Lung (tissue), 12 donors: ENCODE measurements around the gene ITPKB. TPM values are rescaled to one million over a fixed set of nuclear protein-coding genes. Genes with fewer than 3 reads are reported as not detected.
A peak's percentile ranks its signal among the peaks of the same experiment; 100 is the strongest.

Source experiments
- ATAC-seq: fragments of 200-7000 bp; cut with Tn5 transposase; one replicate; pipeline ENCODE4 v1.9.1; 2020; ENCODE audit warnings: moderate number of reproducible peaks; ENCODE audit not compliant: insufficient read depth, low FRiP score
- DNase-seq, 3 donors: peaks; one replicate each; pipeline ENCODE4 v3.0.0-alpha.2; 2013 to 2017
- H3K27ac ChIP-seq, 2 donors: one replicate each; pipeline ENCODE4 v1.5.1; 2013; ENCODE audit warnings: mild to moderate bottlenecking in 2 of 2, moderate library complexity in 2 of 2, control low read depth in 1 of 2, inconsistent platforms in 1 of 2, low read depth in 1 of 2, low read length in 1 of 2
- H3K27me3 ChIP-seq, 3 donors: one replicate each; pipeline ENCODE4 v1.5.1; 2013; ENCODE audit warnings: low read length in 2 of 3; ENCODE audit not compliant: control insufficient read depth in 3 of 3, insufficient read depth in 3 of 3
- H3K36me3 ChIP-seq, 4 donors: one replicate each; pipeline ENCODE4 v1.5.1; 2013; ENCODE audit warnings: low read length in 4 of 4, mild to moderate bottlenecking in 1 of 4, moderate library complexity in 1 of 4; ENCODE audit not compliant: control insufficient read depth in 4 of 4, insufficient read depth in 4 of 4
- H3K4me1 ChIP-seq, 5 donors: one replicate each; pipeline ENCODE4 v1.5.1; 2013; ENCODE audit warnings: low read length in 5 of 5, mild to moderate bottlenecking in 2 of 5, moderate library complexity in 1 of 5; ENCODE audit not compliant: control insufficient read depth in 5 of 5, insufficient read depth in 5 of 5
- H3K4me3 ChIP-seq: one replicate; pipeline ENCODE4 v1.5.1; 2013; ENCODE audit warnings: mild to moderate bottlenecking, control low read depth, moderate library complexity
- H3K9ac ChIP-seq, 2 donors: one replicate each; pipeline ENCODE4 v1.5.1; 2013; ENCODE audit warnings: low read length in 2 of 2, control low read depth in 1 of 2; ENCODE audit not compliant: insufficient read depth in 1 of 2
- H3K9me3 ChIP-seq, 4 donors: one replicate each; pipeline ENCODE4 v1.5.1; 2013; ENCODE audit warnings: low read length in 3 of 4, mild to moderate bottlenecking in 1 of 4, moderate library complexity in 1 of 4; ENCODE audit not compliant: control insufficient read depth in 4 of 4, insufficient read depth in 3 of 4
- WGBS, 2 donors: extraction: QIAGEN DNeasy Blood & Tissue Kit; methylation state at CpG; one replicate each; pipeline ENCODE4 v1.1.7; 2013; 5-methylcytosine and 5-hydroxymethylcytosine counted together
- polyA plus RNA-seq, 2 donors: library from polyadenylated mRNA; stranded (reverse); fragments of 200-250 nt; gene quantifications; one replicate each; pipeline ENCODE4 v1.2.1, GENCODE V29; 2013
- total RNA-seq, 2 donors: library from RNA; depleted of rRNA in 1 of 2; stranded (reverse); fragments of >200 nt in 1 of 2; gene quantifications; one replicate each; pipeline ENCODE4 v1.2.1, GENCODE V29; 2014 to 2021
- TF ChIP-seq, protein P1 (sequence below): IDR thresholded peaks from 2 replicates; pipeline ENCODE4 v1.5.1; 2012; ENCODE audit warnings: mild to moderate bottlenecking; ENCODE audit errors: control extremely low read depth, extremely low read depth
- donor health status: control.
- donor health status: control.
- donor health status: Bipolar disorder and iron deficiency.
- donor health status: healthy.
- donor health status: DM: yes; HTN: yes; CAD: no.

ITPKB gene
- total and polyA plus RNA-seq, 4 donors = 9.9 to 46.6 (median 28.1) TPM

DNA sequence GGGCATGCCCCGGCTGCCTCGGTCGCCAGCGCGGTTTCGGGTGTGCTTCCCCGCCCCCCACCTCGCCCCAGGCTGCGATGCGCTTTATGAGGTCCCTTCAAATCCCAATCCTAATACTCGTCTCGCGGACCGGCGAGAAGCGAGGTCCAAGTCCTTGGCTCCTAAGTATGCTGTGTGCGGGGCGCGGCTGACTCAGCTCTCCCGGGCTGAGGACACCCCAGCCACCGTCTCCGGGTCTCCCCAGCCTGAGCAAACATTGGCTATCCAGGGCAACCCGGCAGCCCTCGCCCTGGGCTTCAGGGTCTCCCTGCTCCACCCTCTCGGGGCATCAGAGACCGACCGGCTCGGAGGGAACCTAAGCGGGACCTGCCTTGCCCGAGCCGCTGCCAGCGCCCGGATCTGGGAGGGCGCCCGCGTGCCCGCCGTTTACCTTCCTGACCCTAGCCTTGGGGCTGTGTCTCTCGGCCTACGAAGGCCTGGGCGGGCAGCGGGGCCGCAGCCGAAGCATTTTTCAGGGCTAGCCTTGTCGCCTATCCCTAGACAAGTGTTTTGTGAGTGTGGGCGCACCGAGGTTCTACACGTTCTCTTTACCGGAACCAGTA, 1.2 kb downstream of the ITPKB start:
- Histone ChIP-seq H3K27ac (peak overlapping the region; percentile 79 to 87), H3K4me3 (peak overlapping the region; percentile 75), H3K9me3 (peaks cover 0 to 2% (median 0%) of the 10 kb centered on the region in 4 donors), H3K27me3 (no peaks in the 10 kb centered on the region), H3K36me3 (peaks cover 0 to 16% (median 12%) of the 10 kb centered on the region in 4 donors), H3K4me1 (peaks cover 3 to 33% (median 14%) of the 10 kb centered on the region in 5 donors), H3K9ac (peak overlapping the region; percentile 12 to 62)
- TF ChIP-seq, protein P1, sequence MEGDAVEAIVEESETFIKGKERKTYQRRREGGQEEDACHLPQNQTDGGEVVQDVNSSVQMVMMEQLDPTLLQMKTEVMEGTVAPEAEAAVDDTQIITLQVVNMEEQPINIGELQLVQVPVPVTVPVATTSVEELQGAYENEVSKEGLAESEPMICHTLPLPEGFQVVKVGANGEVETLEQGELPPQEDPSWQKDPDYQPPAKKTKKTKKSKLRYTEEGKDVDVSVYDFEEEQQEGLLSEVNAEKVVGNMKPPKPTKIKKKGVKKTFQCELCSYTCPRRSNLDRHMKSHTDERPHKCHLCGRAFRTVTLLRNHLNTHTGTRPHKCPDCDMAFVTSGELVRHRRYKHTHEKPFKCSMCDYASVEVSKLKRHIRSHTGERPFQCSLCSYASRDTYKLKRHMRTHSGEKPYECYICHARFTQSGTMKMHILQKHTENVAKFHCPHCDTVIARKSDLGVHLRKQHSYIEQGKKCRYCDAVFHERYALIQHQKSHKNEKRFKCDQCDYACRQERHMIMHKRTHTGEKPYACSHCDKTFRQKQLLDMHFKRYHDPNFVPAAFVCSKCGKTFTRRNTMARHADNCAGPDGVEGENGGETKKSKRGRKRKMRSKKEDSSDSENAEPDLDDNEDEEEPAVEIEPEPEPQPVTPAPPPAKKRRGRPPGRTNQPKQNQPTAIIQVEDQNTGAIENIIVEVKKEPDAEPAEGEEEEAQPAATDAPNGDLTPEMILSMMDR = no peak
- ATAC-seq (peak; percentile 43), DNase-seq (peak; percentile 44 to 53 (median 45))
- WGBS, 2 donors = 0% methylated on average over 49 of the region's 49 CpGs

DNA sequence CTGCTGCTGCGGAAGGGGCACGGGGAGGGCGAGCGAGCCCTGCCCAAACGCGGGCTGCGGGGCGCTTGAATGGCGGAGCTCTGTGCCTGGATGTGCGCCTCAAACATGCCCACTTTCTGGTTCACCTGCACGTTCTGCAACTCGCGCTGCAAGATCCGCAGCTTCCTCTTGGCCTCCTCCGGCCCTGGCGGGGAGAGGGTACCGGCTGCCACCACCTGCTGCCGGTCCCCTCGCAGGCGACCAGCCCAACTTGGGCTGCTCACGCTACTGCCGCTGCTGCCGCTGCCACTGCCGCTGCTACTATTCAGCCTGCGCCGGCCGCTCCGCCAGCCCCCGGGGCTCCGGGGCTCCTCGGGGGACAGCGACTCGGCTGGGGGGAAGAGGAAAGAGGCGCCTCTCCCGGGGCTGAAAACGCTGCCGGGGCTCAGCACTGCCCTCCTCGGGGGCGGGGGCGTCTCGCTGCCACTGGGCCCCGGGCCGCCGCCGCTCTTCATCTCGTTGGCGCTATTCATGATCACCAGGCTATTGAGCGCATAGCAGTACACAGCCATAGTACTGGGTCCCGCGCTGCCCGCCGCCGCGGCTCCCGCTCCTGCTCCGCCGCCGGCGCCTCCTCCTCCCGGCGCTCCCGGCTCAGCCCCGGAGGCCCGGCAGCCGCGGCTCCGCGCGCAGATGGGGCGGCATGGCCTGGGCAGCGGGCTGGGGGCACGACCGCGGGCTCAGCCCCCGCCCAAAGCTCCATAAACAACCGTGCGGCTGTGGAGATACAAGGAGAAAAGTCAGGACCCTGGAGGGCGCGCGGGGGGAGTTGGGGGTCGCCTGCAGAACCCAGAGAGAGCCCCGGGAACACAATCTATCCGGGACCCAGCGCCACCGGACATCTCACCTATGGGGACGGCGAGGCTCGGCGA, 1.9 kb downstream of the ITPKB start:
- ATAC-seq (no peak), DNase-seq (peak; percentile 58 to 67 (median 60))
- H3K27me3 ChIP-seq = no peaks in the 10 kb centered on the region
- peak overlapping the region; percentile 75 for H3K4me3 ChIP-seq
- TF ChIP-seq, protein P1 = no peak
- 7 to 11% methylated on average over 83 to 89 of the region's 89 CpGs for WGBS, 2 donors
- H3K9me3 ChIP-seq = peaks cover 0 to 2% (median 0%) of the 10 kb centered on the region in 4 donors
- peak overlapping the region; percentile 79 to 87 for H3K27ac ChIP-seq
- peaks cover 0 to 18% (median 13%) of the 10 kb centered on the region in 4 donors for H3K36me3 ChIP-seq
- no peak overlapping the region for H3K9ac ChIP-seq
- H3K4me1 ChIP-seq = peaks cover 3 to 37% (median 14%) of the 10 kb centered on the region in 5 donors

DNA sequence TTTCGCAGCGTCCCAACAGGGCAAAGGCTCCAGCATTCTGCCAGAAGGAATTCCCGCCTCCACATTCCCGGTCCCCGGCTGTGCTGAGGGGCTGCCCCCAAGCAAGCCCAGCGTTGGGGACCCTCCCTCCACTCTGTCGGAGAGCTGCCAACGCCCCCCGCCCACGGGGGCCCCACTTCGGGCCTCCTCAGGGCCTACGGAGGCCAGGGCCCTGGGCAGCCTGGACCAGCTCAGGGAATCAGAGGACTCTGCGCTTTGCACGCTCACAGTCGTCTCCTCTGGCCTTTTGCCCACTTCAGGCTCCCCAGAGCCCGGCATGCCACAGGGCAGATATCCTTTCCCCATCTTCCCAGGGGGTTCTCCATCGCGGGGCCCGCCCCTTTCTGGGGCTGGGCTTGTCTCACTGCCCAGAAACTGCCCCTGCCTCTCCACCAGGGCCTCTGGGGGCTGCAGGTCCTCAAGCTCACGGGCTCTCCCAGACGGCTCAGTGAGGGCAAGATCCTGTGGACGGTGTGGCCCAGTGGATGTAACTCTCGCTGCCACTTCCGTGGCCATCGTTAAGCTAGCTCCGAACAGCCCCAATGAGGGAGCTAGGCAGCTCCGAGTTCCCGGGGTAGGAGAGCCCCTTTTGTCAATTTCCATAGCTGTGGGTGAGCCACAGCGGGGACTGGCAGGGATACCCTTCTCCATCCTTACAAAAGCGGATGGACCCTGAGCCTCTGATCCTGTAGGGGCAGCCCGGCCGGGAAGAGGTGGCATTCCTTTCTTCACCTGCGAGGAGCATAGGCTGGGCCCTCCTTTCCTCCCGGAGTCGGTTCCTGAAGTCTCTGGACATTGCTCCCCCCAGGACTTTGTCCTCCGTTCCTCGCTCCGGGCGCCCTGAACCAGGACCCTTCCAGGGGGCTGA, 2.8 kb downstream of the ITPKB start:
- H3K4me3 ChIP-seq = peak overlapping the region; percentile 75
- H3K27me3 ChIP-seq = no peaks in the 10 kb centered on the region
- ATAC-seq (no peak), DNase-seq (peak; percentile 42 to 58 (median 45))
- H3K9ac ChIP-seq = no peak overlapping the region
- peaks cover 0 to 2% (median 0%) of the 10 kb centered on the region in 4 donors for H3K9me3 ChIP-seq
- 59 to 78% methylated on average over 39 of the region's 39 CpGs for WGBS, 2 donors
- H3K27ac ChIP-seq = peak overlapping the region in 1 of 2 donors; percentile 87
- H3K4me1 ChIP-seq = peaks cover 8 to 42% (median 14%) of the 10 kb centered on the region in 5 donors
- H3K36me3 ChIP-seq = peaks cover 0 to 18% (median 13%) of the 10 kb centered on the region in 4 donors
- TF ChIP-seq, protein P1 = no peak
